HG03280 (cell line): ENCODE results near the gene FLII.
A peak's percentile ranks its signal among the peaks of the same experiment; 100 is the strongest.

ENCODE experiments used
- ATAC-seq: cut with Tn5 transposase; IDR thresholded peaks from one replicate; pipeline ENCODE4 v1.9.1; 2021; ENCODE audit warnings: mild to moderate bottlenecking, moderate library complexity; ENCODE audit not compliant: unreplicated experiment

The FLII gene

GRCh38 chr17:18260332-18261145, 2.0 kb upstream of the FLII start, which contains the start of gene MIEF2:
Gene MIEF2 (plus strand): TSS chr17:18260662. CDS start chr17:18262721, 2,059 bp downstream.
- ATAC-seq: peak; percentile 77

DNA sequence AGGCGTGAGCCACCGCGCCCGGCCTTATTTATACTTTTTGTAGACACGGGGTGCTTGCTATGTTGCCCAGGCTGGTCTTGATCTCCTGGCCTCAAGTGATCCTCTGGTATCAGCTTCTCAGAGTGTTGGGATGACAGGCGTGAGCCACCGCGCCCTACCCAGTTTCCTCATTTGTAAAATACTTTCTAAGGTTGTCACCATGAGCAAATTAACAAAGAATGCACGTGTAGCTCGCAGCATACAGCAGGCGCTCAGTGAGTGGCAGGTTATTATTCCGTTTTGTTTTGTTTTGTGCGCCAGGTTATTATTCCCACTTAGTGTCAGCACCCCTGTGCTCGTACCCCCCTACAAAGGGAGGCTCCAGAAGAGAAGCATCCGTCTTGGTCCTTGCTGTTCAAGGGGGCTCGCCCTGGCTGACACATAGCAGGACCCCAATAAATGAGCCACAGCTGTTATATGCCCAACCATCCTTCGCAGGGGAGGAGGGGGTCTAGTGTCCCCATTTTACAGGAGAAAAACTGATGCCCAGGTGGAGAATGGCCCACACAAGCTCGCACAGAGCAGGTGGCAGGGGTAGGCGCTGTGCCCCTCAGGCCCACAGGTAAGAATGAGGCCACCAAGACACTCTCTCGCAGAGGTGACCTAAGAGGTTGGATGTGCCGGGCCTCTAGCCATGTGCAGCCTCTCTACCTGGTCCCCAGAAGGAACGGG, 1.2 kb upstream of the FLII start:
- ATAC-seq: no peak

- no peak for ATAC-seq
These were observed 569 bp downstream of the FLII start for GRCh38 chr17:18257982-18258355.

GRCh38 chr17:18257268-18257981, 1.1 kb downstream of the FLII start:
- no peak for ATAC-seq

- ATAC-seq: no peak
These were observed 1.8 kb downstream of the FLII start for GRCh38 chr17:18256776-18257175.

- ATAC-seq: no peak
These were observed 2.2 kb downstream of the FLII start for GRCh38 chr17:18256351-18256750.

DNA sequence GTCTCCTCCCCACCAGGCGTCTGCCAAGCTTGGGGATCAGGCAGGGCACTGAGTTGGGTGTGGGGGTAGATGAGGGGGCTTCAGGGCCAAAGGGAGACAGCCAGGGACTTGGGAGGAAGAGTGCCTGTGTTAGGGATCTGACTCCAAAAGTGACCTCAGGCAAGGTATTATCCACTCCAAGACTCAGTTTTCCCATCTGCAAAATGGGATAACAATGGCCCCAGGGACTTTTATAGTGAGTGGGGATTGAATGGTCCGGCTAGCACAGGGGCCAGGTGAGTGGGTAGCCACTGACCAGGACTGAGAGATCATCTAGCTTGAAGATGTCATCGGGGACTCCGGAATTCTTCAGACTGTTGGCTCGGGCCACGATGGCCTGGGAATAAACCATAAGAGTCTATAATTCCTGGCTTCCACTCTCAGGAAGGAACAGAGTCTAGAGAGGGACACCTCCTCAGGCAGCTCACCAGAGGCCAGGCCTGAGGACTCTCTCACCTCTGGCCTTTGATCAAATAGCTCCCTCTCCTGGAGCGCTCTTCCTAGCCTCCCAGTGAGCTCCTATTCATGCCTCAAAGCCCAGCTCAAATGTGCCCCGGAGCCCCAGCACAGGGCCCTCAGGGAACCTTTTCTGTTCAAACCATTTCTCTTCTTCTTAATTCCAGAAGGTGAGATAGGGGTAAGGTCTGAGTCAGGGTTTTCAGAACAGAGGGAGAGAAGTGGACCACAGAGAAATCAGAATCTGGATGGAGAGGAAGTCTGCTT, 3.5 kb downstream of the FLII start:
- no peak for ATAC-seq

DNA sequence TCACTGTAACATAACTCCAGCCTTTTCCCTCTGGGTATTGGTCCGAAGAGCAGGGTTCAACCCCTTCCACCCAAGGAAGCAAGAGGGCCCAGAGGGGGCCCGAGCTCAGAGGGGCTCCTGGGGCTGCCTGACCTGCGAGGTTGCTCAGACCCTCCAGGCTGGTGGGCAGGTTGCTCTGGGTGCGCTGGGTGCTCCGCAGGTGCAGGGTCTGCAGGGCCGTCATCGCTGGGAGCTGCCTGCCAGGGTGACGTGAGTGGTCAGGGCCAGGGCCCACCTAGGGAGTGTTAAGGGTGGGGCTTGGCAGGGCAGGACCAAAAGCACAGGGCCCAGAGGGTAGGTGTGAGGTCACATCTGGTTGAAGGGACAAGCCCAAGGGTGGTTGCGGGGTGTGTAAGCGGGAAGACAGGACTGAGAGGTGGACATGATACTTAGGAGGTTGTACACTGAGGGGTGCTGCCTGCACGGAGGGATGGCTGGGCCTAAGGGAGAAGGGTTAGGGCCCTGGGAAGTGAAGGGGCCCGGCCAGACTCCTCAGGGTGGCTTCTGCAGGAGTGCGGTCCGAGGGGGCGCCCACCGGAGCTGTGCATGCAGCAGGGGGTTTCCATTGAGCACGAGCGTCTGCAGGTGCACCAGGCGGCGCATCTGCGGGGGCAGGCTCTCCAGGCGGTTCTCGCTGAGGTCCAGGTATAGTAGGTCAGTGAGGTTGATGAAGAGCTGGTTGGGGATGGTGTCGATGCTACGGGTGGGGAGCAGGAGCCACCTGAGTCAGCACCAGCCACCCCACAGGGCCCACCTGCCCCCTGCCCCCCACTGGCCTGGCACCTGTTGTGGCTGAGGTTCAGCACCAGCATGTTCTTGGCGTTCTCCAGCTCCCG, 4.4 kb downstream of the FLII start:
- ATAC-seq: no peak

DNA sequence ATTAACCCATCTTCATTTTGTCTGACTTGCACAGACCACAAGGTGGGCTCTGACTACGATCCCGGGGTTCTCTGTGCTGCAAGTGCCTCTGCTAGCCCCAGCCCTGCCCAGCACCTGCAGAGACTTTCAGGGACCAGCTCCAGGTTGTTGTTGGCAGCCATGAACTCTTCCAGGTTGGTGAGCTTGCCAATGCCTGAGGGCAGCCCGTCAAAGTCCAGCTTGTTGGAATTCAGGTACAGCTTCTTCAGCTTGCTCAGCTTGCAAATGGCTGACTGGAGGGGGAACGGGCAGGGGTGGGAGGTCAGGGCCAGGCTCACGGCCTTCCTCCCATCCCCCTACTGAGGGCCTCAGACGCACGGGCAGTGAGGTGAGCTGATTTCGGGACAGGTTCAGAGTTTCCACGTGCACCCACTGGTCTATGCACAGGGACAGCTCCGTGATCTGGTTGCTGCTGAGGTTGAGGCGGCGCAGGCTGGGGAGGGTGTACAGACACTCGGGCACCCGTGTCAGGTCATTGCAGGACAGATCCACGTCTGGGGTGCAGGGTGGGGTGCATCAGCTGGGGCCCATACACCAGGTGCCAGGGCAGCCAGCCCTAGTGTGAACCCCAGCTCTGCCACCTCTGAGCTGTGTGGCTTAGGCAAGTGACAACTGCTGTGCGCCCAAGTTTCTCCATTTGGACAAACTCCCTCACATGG, 5.2 kb downstream of the FLII start:
- ATAC-seq: no peak

DNA sequence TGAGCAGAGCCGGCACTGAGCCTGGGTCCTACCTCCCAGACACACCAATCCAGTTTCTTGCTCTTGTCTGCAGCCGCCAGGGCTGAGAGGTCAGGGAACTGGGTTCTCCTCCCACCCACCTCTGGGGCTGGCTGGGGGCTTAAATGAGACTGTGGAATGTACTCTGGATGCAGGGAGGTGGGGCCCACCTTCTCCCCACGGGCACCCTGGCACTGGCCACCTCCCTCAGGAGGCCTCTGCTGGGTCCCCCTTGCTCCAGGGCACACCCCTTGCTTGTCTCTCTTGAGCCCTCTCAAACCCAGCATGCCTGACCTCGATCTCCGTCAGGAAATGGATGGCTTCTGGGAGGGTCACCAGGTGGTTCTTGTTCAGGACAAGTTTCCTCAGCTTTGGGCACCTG, 6.4 kb downstream of the FLII start:
- no peak for ATAC-seq

DNA sequence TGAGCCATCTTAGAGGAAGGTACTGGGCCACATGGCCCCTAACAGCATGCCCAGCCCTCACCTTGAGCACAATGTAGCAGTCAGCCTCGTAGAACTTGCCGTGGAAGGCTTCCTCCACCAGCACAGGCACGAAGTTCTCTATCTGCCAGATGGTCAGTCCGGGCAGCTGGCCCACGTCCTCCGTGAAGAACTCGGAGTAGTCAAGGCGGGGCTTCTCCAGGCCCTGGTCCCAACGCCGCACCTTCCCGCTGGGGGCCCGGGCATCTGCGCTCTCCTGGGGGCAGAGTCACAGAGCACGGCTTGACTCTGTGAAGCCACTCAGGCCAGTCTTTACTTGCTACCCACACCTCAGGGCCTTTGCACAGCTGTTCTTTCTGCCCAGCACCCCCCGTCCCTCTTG, 7.3 kb downstream of the FLII start:
- no peak for ATAC-seq

- ATAC-seq: no peak
These were observed 7.8 kb downstream of the FLII start for GRCh38 chr17:18250708-18251107.

GRCh38 chr17:18250259-18250658, 8.3 kb downstream of the FLII start:
- ATAC-seq: no peak

GRCh38 chr17:18248811-18249210, 9.7 kb downstream of the FLII start:
- no peak for ATAC-seq

DNA sequence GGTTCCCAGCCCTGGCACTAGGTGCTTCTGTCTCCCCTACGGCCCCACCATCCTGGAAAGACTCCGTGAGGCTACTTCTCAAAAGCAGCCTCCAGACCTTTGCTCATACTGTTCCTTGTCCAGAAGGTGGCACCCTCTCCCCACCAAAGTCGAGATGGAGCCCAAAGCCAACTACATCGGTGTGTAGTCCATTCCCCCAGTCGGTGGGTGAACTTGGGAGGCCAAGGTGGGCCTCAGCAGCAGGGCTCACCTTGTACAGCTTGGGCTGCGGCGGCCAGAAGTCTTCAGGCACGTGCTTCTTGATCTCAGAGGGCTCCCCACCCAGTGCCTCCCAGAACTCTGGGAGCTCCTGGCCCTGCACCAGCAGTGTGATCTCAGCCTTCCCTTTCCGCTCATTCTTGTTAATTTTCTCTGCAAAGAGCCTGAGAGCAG, 10.2 kb downstream of the FLII start:
- no peak for ATAC-seq

- ATAC-seq: no peak
These were observed 10.9 kb downstream of the FLII start for GRCh38 chr17:18247613-18248001.

- ATAC-seq: no peak
These were observed 11.5 kb downstream of the FLII start for GRCh38 chr17:18246880-18247612.

DNA sequence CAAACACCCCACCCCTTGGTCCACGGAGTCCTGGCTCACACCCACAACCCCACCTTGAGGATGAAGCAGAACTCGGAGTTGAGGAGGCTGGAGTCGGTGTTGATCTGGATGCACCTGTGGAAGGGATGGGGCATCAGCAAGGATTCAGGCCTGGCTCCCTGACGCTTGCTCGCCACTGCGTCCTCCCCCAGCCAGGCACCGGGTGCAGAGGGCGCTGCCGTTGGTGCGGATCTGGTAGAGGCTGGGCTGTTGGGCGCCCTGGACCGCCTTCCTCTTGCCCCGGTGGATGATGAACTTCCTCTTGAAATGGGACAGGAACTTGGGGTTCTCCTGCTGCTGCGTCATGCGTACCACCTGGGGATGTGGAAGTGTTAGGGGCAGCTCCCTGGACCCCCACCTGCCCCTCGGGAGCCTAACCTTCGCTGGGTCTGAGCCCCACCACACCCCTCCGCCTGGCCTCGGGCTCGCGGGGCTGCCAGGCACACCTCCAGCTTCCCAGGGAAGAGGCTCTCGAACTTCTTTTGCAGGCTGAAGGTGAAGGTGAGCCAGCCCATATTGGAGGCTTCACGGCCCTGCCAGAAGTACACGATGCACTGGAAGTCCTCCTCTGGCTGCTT, 12.3 kb downstream of the FLII start:
- ATAC-seq: no peak
